Lung (tissue), 12 donors: ENCODE measurements around the gene CACNG5. TPM values are rescaled to one million over a fixed set of nuclear protein-coding genes. Genes with fewer than 3 reads are reported as not detected.

Experiments used
- ATAC-seq: fragments of 200-7000 bp; cut with Tn5 transposase; one replicate; pipeline ENCODE4 v1.9.1; 2020; ENCODE audit warnings: moderate number of reproducible peaks; ENCODE audit not compliant: insufficient read depth, low FRiP score
- DNase-seq, 3 donors: peaks; one replicate each; pipeline ENCODE4 v3.0.0-alpha.2; 2013 to 2017
- H3K27ac ChIP-seq, 2 donors: one replicate each; pipeline ENCODE4 v1.5.1; 2013; ENCODE audit warnings: mild to moderate bottlenecking in 2 of 2, moderate library complexity in 2 of 2, control low read depth in 1 of 2, inconsistent platforms in 1 of 2, low read depth in 1 of 2, low read length in 1 of 2
- H3K27me3 ChIP-seq, 3 donors: one replicate each; pipeline ENCODE4 v1.5.1; 2013; ENCODE audit warnings: low read length in 2 of 3; ENCODE audit not compliant: control insufficient read depth in 3 of 3, insufficient read depth in 3 of 3
- H3K36me3 ChIP-seq, 4 donors: one replicate each; pipeline ENCODE4 v1.5.1; 2013; ENCODE audit warnings: low read length in 4 of 4, mild to moderate bottlenecking in 1 of 4, moderate library complexity in 1 of 4; ENCODE audit not compliant: control insufficient read depth in 4 of 4, insufficient read depth in 4 of 4
- H3K4me1 ChIP-seq, 5 donors: one replicate each; pipeline ENCODE4 v1.5.1; 2013; ENCODE audit warnings: low read length in 5 of 5, mild to moderate bottlenecking in 2 of 5, moderate library complexity in 1 of 5; ENCODE audit not compliant: control insufficient read depth in 5 of 5, insufficient read depth in 5 of 5
- H3K4me3 ChIP-seq: one replicate; pipeline ENCODE4 v1.5.1; 2013; ENCODE audit warnings: mild to moderate bottlenecking, control low read depth, moderate library complexity
- H3K9ac ChIP-seq, 2 donors: one replicate each; pipeline ENCODE4 v1.5.1; 2013; ENCODE audit warnings: low read length in 2 of 2, control low read depth in 1 of 2; ENCODE audit not compliant: insufficient read depth in 1 of 2
- H3K9me3 ChIP-seq, 4 donors: one replicate each; pipeline ENCODE4 v1.5.1; 2013; ENCODE audit warnings: low read length in 3 of 4, mild to moderate bottlenecking in 1 of 4, moderate library complexity in 1 of 4; ENCODE audit not compliant: control insufficient read depth in 4 of 4, insufficient read depth in 3 of 4
- CTCF ChIP-seq: IDR thresholded peaks from 2 replicates; pipeline ENCODE4 v1.5.1; 2012; ENCODE audit warnings: mild to moderate bottlenecking; ENCODE audit errors: control extremely low read depth, extremely low read depth
- WGBS, 2 donors: extraction: QIAGEN DNeasy Blood & Tissue Kit; methylation state at CpG; one replicate each; pipeline ENCODE4 v1.1.7; 2013; 5-methylcytosine and 5-hydroxymethylcytosine counted together
- polyA plus RNA-seq, 2 donors: library from polyadenylated mRNA; stranded (reverse); fragments of 200-250 nt; gene quantifications; one replicate each; pipeline ENCODE4 v1.2.1, GENCODE V29; 2013
- total RNA-seq, 2 donors: library from RNA; depleted of rRNA in 1 of 2; stranded (reverse); fragments of >200 nt in 1 of 2; gene quantifications; one replicate each; pipeline ENCODE4 v1.2.1, GENCODE V29; 2014 to 2021
- donor health status: control.
- donor health status: control.
- donor health status: Bipolar disorder and iron deficiency.
- donor health status: healthy.
- donor health status: DM: yes; HTN: yes; CAD: no.

The CACNG5 gene
- total and polyA plus RNA-seq, 4 donors = not detected

- Histone ChIP-seq H3K27ac (peak overlapping the region in 1 of 2 donors; percentile 15), H3K27me3 (no peaks in the 10 kb centered on the region), H3K36me3 (peaks cover 0 to 13% (median 6%) of the 10 kb centered on the region in 4 donors), H3K4me1 (peaks cover 0 to 5% (median 0%) of the 10 kb centered on the region in 5 donors), H3K4me3 (no peak overlapping the region), H3K9ac (no peak overlapping the region), H3K9me3 (peaks cover 0 to 8% (median 0%) of the 10 kb centered on the region in 4 donors)
- DNase-seq (no peak), ATAC-seq (no peak)
- TF ChIP-seq CTCF = no peak
- WGBS, 2 donors = 29 to 40% methylated on average over 15 of the region's 15 CpGs
Observed at GRCh38 chr17:66791347-66791746, 43.6 kb upstream of the CACNG5 start.

- TF ChIP-seq CTCF = no peak
- Histone ChIP-seq H3K4me3 (no peak overlapping the region), H3K27ac (no peak overlapping the region), H3K27me3 (no peaks in the 10 kb centered on the region), H3K4me1 (peaks cover 0 to 5% (median 0%) of the 10 kb centered on the region in 5 donors), H3K9ac (no peak overlapping the region), H3K36me3 (peaks cover 0 to 9% (median 5%) of the 10 kb centered on the region in 4 donors), H3K9me3 (peaks cover 0 to 6% (median 0%) of the 10 kb centered on the region in 4 donors)
- WGBS, 2 donors = 88 to 90% methylated on average over 3 of the region's 3 CpGs
- ATAC-seq = no peak
- peak in 2 of 3 donors; percentile 19 to 42 for DNase-seq
Observed at GRCh38 chr17:66793814-66794213, 41.1 kb upstream of the CACNG5 start.

GRCh38 chr17:66795486-66795885, 39.4 kb upstream of the CACNG5 start:
- DNase-seq (no peak), ATAC-seq (no peak)
- H3K36me3 ChIP-seq = peaks cover 0 to 9% (median 3%) of the 10 kb centered on the region in 4 donors
- H3K9me3 ChIP-seq = peaks cover 0 to 3% (median 0%) of the 10 kb centered on the region in 4 donors
- WGBS, 2 donors = 87 to 89% methylated on average over 3 of the region's 3 CpGs
- no peaks in the 10 kb centered on the region for H3K27me3 ChIP-seq
- H3K9ac ChIP-seq = no peak overlapping the region
- H3K27ac ChIP-seq = no peak overlapping the region
- H3K4me1 ChIP-seq = peaks cover 0 to 5% (median 0%) of the 10 kb centered on the region in 5 donors
- no peak overlapping the region for H3K4me3 ChIP-seq
- TF ChIP-seq CTCF = no peak
